GM12878 (cell line): ENCODE measurements around the gene TUBA4B. TPM values are rescaled to one million over a fixed set of nuclear protein-coding genes. Genes with fewer than 3 reads are reported as not detected.
A peak's percentile ranks its signal among the peaks of the same experiment; 100 is the strongest.

Source experiments
- ATAC-seq: fragments of 200-7000 bp; cut with Tn5 transposase; 3 replicates; pipeline ENCODE4 v1.9.1; 2020; ENCODE audit warnings: mild to moderate bottlenecking, moderate library complexity
- BruUV-seq: library from RNA; stranded (reverse); fragments of 400-500 nt; replicated peaks from 2 replicates; lab custom pipeline; 2021; lab: Mats Ljungman, UMichigan
- CTCF ChIA-PET: fragments of 300-600 bp; sonication (Branson Sonifier 250); formaldehyde crosslinking; extraction: SDS; loops from one replicate; lab custom pipeline; 2021; ENCODE audit warnings: inconsistent platforms; lab: Yijun Ruan, JAX
- POLR2A ChIA-PET: fragments of 350-600 bp; formaldehyde crosslinking; extraction: SDS; loops from one replicate; lab custom pipeline; 2021; ENCODE audit warnings: inconsistent platforms; lab: Charles Lee
- RAD21 ChIA-PET: fragments of 300-600 bp; sonication (Branson Sonifier 250); formaldehyde crosslinking; loops from one replicate; lab custom pipeline; 2023; ENCODE audit warnings: antibody characterized with exemption; ENCODE audit not compliant: unreplicated experiment; lab: Charles Lee
- SMC1A ChIA-PET: fragments of 300-600 bp; sonication (Branson Sonifier 250); formaldehyde crosslinking; loops from one replicate; lab custom pipeline; 2023; ENCODE audit not compliant: unreplicated experiment, uncharacterized antibody; lab: Charles Lee
- DNase-seq: peaks from one replicate; pipeline ENCODE4 v3.0.0-alpha.2; 2011; ENCODE audit warnings: low read depth, low spot score
- FAIRE-seq: peaks from 3 replicates; lab custom pipeline; 2011; peaks lifted over from hg19 to GRCh38; lab: Jason Lieb, UNC
- H2AFZ ChIP-seq: 2 replicates; pipeline ENCODE4 v1.6.0; 2011; ENCODE audit warnings: low read depth, low read length, control low read depth; ENCODE audit not compliant: control insufficient read depth
- H3K27ac ChIP-seq: 2 replicates; pipeline ENCODE4 v1.5.1; 2011; ENCODE audit warnings: control low read depth; ENCODE audit not compliant: control insufficient read depth, insufficient read depth
- H3K27me3 ChIP-seq, 2 experiments: replicated peaks in 1 of 2; 2 replicates each; pipeline versions ENCODE4 v1.6.0 to v1.6.1; 2011; ENCODE audit warnings: low read length in 1 of 2; ENCODE audit not compliant: control insufficient read depth in 2 of 2, insufficient read depth in 2 of 2
- H3K36me3 ChIP-seq, 2 experiments: 2 replicates each; pipeline ENCODE4 v1.5.1; 2011; ENCODE audit warnings: low read length in 1 of 2; ENCODE audit not compliant: control insufficient read depth in 2 of 2, insufficient read depth in 2 of 2
- H3K4me1 ChIP-seq: 2 replicates; pipeline ENCODE4 v1.6.1; 2011; ENCODE audit warnings: mild to moderate bottlenecking, low read length, moderate library complexity, mixed read lengths; ENCODE audit not compliant: control insufficient read depth, insufficient read depth
- H3K4me2 ChIP-seq: 2 replicates; pipeline ENCODE4 v1.6.0; 2011; ENCODE audit warnings: control low read depth; ENCODE audit not compliant: control insufficient read depth, insufficient read depth
- H3K4me3 ChIP-seq: fragments of 200-600 bp; sonication (generic); 2 replicates; pipeline ENCODE4 v1.5.1; 2016
- H3K79me2 ChIP-seq: 2 replicates; pipeline ENCODE4 v1.6.0; 2011; ENCODE audit warnings: low read length; ENCODE audit not compliant: control insufficient read depth, insufficient read depth
- H3K9ac ChIP-seq: 2 replicates; pipeline ENCODE4 v1.8.0; 2011; ENCODE audit warnings: low read length, control low read depth, mixed read lengths; ENCODE audit not compliant: control insufficient read depth, insufficient read depth
- H3K9me3 ChIP-seq: replicated peaks from 3 replicates; pipeline ENCODE4 v1.5.1; 2011; ENCODE audit warnings: mild to moderate bottlenecking, low read length; ENCODE audit not compliant: control insufficient read depth, insufficient read depth
- H4K20me1 ChIP-seq: 2 replicates; pipeline ENCODE4 v1.6.0; 2011; ENCODE audit not compliant: control insufficient read depth, insufficient read depth
- ASH2L ChIP-seq: fragments of 300-600, 200-600 bp; sonication (generic); IDR thresholded peaks from 2 replicates; pipeline ENCODE4 v1.6.1; 2017; ENCODE audit warnings: low read depth, mild to moderate bottlenecking, borderline replicate concordance
- BCLAF1 ChIP-seq: fragments of 450-650 bp; IDR thresholded peaks from 2 replicates; pipeline ENCODE4 v1.6.1; 2017; ENCODE audit warnings: antibody characterized with exemption, mild to moderate bottlenecking, moderate library complexity
- ESRRA ChIP-seq: IDR thresholded peaks from 2 replicates; pipeline ENCODE4 v1.6.1; 2012; ENCODE audit warnings: mild to moderate bottlenecking, low read length, improper control_type of control experiment
- KAT2A ChIP-seq: conservative IDR thresholded peaks from 2 replicates; pipeline ENCODE4 v1.6.1; 2011; ENCODE audit warnings: low read depth, low read length; ENCODE audit not compliant: control insufficient read depth
- NKRF ChIP-seq: fragments of 450-650 bp; conservative IDR thresholded peaks from 2 replicates; pipeline ENCODE4 v1.6.1; 2017; ENCODE audit warnings: mild to moderate bottlenecking, moderate library complexity
- NR2C1 ChIP-seq: fragments of 450-650 bp; IDR thresholded peaks from 2 replicates; pipeline ENCODE4 v1.6.1; 2017; ENCODE audit warnings: antibody characterized with exemption, mild to moderate bottlenecking, moderate library complexity
- NR2F1 ChIP-seq: fragments of 450-650 bp; conservative IDR thresholded peaks from 2 replicates; pipeline ENCODE4 v1.6.1; 2017; ENCODE audit warnings: mild to moderate bottlenecking
- RAD21 ChIP-seq: IDR thresholded peaks from 2 replicates; pipeline ENCODE4 v1.6.1; 2011; ENCODE audit warnings: mild to moderate bottlenecking, low read depth, low read length, moderate library complexity; ENCODE audit not compliant: insufficient read depth
- SMAD1 ChIP-seq: fragments of 450-650 bp; IDR thresholded peaks from 2 replicates; pipeline ENCODE4 v1.6.1; 2018; ENCODE audit warnings: mild to moderate bottlenecking, low read depth; ENCODE audit not compliant: partially characterized antibody
- STAT3 ChIP-seq: IDR thresholded peaks from 2 replicates; pipeline ENCODE4 v1.6.1; 2011; ENCODE audit warnings: low read depth, low read length, improper control_type of control experiment
- WGBS: methylation state at CpG from one replicate; pipeline ENCODE4 v1.1.6; 2016; ENCODE audit warnings: low lambda C conversion rate; ENCODE audit not compliant: insufficient replicate concordance, insufficient coverage; ENCODE audit errors: missing lambda C conversion rate; 5-methylcytosine and 5-hydroxymethylcytosine counted together
- in situ Hi-C: fragments of 300-500 bp; cut with MboI; formaldehyde crosslinking; loops from 9 replicates; pipeline ENCODE4 v1.14.3; 2018; ENCODE audit warnings: mixed read lengths
- intact Hi-C: fragments of 100-400 bp; cut with micrococcal nuclease; formaldehyde crosslinking; loops from one replicate; pipeline ENCODE4 v1.14.2; 2022; ENCODE audit not compliant: unreplicated experiment
- polyA plus RNA-seq, 11 experiments: library from polyadenylated mRNA; depleted of rRNA in 4 of 11; unstranded in 6 of 11; stranded (reverse) in 5 of 11; fragments of >200 nt; fragmentation: Nextera tagmentation in 4 of 11; fragmentation: Illumina TruSeq in 1 of 11; extraction: Ambion mirVana in 4 of 11; extraction: Trizol in 1 of 11; gene quantifications; 1 replicate in 1 of 11; 2 replicates in 10 of 11; pipeline versions ENCODE4 v1.2.1 to v1.2.3, GENCODE V29; 2011 to 2016; ENCODE audit warnings: inconsistent platforms in 2 of 11, missing spikeins in 2 of 11, low read depth in 1 of 11
- total RNA-seq, 4 experiments: library from RNA; depleted of rRNA in 3 of 4; stranded (reverse); fragments of >200 nt in 3 of 4; fragmentation: Illumina TruSeq in 1 of 4; extraction: Trizol in 1 of 4; gene quantifications; 2 replicates each; pipeline versions ENCODE4 v1.2.1 to v1.2.3, GENCODE V29; 2013 to 2021

Gene TUBA4B
- total and polyA plus RNA-seq, 10 of the 15 experiments (the other 5 are each of a cell fraction or from before 2014, with no cell fraction given) = 0.07 TPM; not detected in 9

DNA sequence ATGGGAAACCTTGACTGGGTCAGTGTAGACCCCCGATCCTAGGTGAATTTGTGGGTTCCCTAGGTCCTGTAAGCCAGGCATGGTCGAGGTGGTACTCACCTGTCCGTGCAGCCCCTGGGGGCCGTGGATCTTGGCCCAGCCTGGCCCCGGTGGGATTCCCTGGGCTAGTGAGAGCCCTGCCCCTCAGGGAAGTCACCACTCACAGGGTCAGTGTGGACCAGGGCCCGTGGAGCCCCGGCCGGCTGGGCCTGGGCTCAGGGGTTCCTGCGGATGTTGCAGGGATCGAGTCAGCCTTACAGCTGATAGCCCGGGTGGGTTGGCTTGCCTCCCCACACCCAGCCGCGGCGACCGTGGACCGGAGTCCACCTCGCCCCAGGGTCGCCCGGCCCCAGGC, 24.1 kb upstream of the TUBA4B start:
- Histone ChIP-seq H3K4me2 (peak overlapping the region; percentile 38), H2AFZ (peak overlapping the region; percentile 98), H3K4me3 (peak overlapping the region; percentile 97), H3K9me3 (no peaks in the 10 kb centered on the region), H3K9ac (peak overlapping the region; percentile 92), H3K27ac (peak overlapping the region; percentile 87), H4K20me1 (no peaks in the 10 kb centered on the region), H3K79me2 (peaks cover 44% of the 10 kb centered on the region), H3K27me3 (no peaks in the 10 kb centered on the region), H3K36me3 (peaks cover 6 to 27% of the 10 kb centered on the region in 2 experiments), H3K4me1 (peaks cover 15% of the 10 kb centered on the region)
- ChIA-PET CTCF (interaction anchor here (0.7 to 2.8 kb wide), 9 partner anchors 9 to 899 kb away, joined by 3 to 16 read pairs (median 6); partner anchors contain the start of gene ZFAND2B), RAD21 (interaction anchor here (0.5 to 2.6 kb wide), 12 partner anchors 11 to 71 kb away, joined by 3 to 14 read pairs (median 4); partner anchors contain the start of genes ABCB6, GLB1L, STK16 and TUBA4A), SMC1A (interaction anchor here (2.2 to 2.7 kb wide), 4 partner anchors 10 to 22 kb away, joined by 8 to 22 read pairs (median 10); partner anchors contain the start of genes ABCB6, GLB1L, STK16 and TUBA4B), POLR2A (interaction anchor here (0.6 to 3.5 kb wide), 14 partner anchors 8 to 343 kb away, joined by 3 to 45 read pairs (median 6); partner anchors contain the start of genes ABCB6, CNPPD1, DNAJB2 and DNPEP)
- no TSS peak for BruUV-seq
- FAIRE-seq (no peak), ATAC-seq (peak; percentile 32; the same call in 2 of the 3 replicates), DNase-seq (no peak)
- in situ Hi-C loops (no loop called here), intact Hi-C loops (loop anchor here (1.0 to 2.0 kb wide), 2 partner anchors 24 to 50 kb away; partner anchors contain the start of genes DNAJB2, TUBA4A and TUBA4B)
- no peak for TF ChIP-seq STAT3
- TF ChIP-seq ASH2L = 0 out of 2 replicates have a peak, but pooled peaks have one; percentile 16
- TF ChIP-seq ESRRA = no peak
- TF ChIP-seq BCLAF1 = no peak
- no peak for TF ChIP-seq NKRF
- no peak for TF ChIP-seq RAD21
- TF ChIP-seq NR2C1 = no peak
- no peak for TF ChIP-seq KAT2A
- no peak for TF ChIP-seq SMAD1
- peak; percentile 50; the same call in 1 of the 2 replicates for TF ChIP-seq NR2F1
- WGBS = under 1% methylated on average over 19 of the region's 19 CpGs
